Gastrocnemius medialis (tissue), 4 donors: ENCODE measurements around the gene NFE2L3.

Experiments
- POLR2A ChIP-seq, 2 donors: fragments of 450-650 bp; IDR thresholded peaks; one replicate each; pipeline ENCODE4 v1.6.1; 2017; ENCODE audit warnings: antibody characterized with exemption in 2 of 2, mild to moderate bottlenecking in 2 of 2, moderate library complexity in 2 of 2
- TF ChIP-seq, protein P1 (sequence below), 5 experiments: fragments of 450-650 bp in 3 of 5; fragments of 200-600 bp in 2 of 5; sonication (generic) in 2 of 5; IDR thresholded peaks in 4 of 5; conservative IDR thresholded peaks in 1 of 5; 1 replicate in 4 of 5; 2 replicates in 1 of 5; pipeline ENCODE4 v1.5.1; 2016 to 2019; ENCODE audit warnings: antibody characterized with exemption in 5 of 5, mild to moderate bottlenecking in 3 of 5, moderate library complexity in 3 of 5

- no peak for TF ChIP-seq POLR2A (IDR thresholded peaks at IDR 0.05)
- TF ChIP-seq, protein P1, sequence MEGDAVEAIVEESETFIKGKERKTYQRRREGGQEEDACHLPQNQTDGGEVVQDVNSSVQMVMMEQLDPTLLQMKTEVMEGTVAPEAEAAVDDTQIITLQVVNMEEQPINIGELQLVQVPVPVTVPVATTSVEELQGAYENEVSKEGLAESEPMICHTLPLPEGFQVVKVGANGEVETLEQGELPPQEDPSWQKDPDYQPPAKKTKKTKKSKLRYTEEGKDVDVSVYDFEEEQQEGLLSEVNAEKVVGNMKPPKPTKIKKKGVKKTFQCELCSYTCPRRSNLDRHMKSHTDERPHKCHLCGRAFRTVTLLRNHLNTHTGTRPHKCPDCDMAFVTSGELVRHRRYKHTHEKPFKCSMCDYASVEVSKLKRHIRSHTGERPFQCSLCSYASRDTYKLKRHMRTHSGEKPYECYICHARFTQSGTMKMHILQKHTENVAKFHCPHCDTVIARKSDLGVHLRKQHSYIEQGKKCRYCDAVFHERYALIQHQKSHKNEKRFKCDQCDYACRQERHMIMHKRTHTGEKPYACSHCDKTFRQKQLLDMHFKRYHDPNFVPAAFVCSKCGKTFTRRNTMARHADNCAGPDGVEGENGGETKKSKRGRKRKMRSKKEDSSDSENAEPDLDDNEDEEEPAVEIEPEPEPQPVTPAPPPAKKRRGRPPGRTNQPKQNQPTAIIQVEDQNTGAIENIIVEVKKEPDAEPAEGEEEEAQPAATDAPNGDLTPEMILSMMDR (IDR thresholded peaks at IDR 0.05 in 4 of 5, conservative IDR thresholded peaks at IDR 0.05 in 1 of 5) = no peak
Measured at GRCh38 chr7:26202019-26202990, 50.3 kb downstream of the NFE2L3 start.
